Motor neuron (in vitro differentiated cells): ENCODE data around the gene MEF2B. TPM values are rescaled to one million over a fixed set of nuclear protein-coding genes. Genes with fewer than 3 reads are reported as not detected.
"Not testable (repeated sequence)": the region's sequence is repeated elsewhere in the genome, so short reads cannot be mapped to it uniquely, and the experiment has no call there.

Experiments used
- ATAC-seq, 8 experiments: fragments of 200-7000 bp; cut with Tn5 transposase; replicated peaks in 6 of 8; 2 replicates each; pipeline ENCODE4 v1.8.0; 2021; ENCODE audit warnings: mild to moderate bottlenecking in 8 of 8, moderate library complexity in 8 of 8
- H3K27ac ChIP-seq, 2 donors: fragments of 250-450 bp; sonication (Bioruptor Pico); 2 replicates each; pipeline ENCODE4 v1.9.0; 2021; ENCODE audit warnings: antibody characterized with exemption in 2 of 2, mild to moderate bottlenecking in 2 of 2, moderate library complexity in 1 of 2
- H3K4me1 ChIP-seq, 2 donors: fragments of 250-450 bp; sonication (Bioruptor Pico); replicated peaks in 1 of 2; 2 replicates each; pipeline ENCODE4 v1.6.1; 2021; ENCODE audit warnings: antibody characterized with exemption in 2 of 2, mild to moderate bottlenecking in 2 of 2, moderate library complexity in 1 of 2
- H3K4me3 ChIP-seq, 5 donors: fragments of 250-450 bp; sonication (Bioruptor Pico); 2 replicates each; pipeline ENCODE4 v1.9.0; 2021; ENCODE audit warnings: antibody characterized with exemption in 5 of 5, mild to moderate bottlenecking in 5 of 5, moderate library complexity in 4 of 5
- WGBS, 10 experiments: fragments of 450-650 bp; shearing (Covaris generic); methylation state at CpG; one replicate each; pipeline ENCODE4 v1.0.0; 2022; 5-methylcytosine and 5-hydroxymethylcytosine counted together
- in situ Hi-C, 9 experiments: fragments of 400-800 bp; cut with MboI; loops; one replicate each; pipeline ENCODE4 v1.15.0; 2021; ENCODE audit warnings: low sequenced_read_pairs in 9 of 9, low pct_unique_long_range_greater_than_20kb in 2 of 9; ENCODE audit not compliant: unreplicated experiment in 9 of 9
- total RNA-seq, 8 experiments: library from RNA; unstranded; fragments of 300-600 nt; gene quantifications; 2 replicates each; pipeline versions ENCODE4 v1.2.3 to v1.2.4, GENCODE V29; 2022

The MEF2B gene
- total RNA-seq, 8 experiments from 2014 or later: 0.20 to 2.5 (median 0.66) TPM; not detected in 1

DNA sequence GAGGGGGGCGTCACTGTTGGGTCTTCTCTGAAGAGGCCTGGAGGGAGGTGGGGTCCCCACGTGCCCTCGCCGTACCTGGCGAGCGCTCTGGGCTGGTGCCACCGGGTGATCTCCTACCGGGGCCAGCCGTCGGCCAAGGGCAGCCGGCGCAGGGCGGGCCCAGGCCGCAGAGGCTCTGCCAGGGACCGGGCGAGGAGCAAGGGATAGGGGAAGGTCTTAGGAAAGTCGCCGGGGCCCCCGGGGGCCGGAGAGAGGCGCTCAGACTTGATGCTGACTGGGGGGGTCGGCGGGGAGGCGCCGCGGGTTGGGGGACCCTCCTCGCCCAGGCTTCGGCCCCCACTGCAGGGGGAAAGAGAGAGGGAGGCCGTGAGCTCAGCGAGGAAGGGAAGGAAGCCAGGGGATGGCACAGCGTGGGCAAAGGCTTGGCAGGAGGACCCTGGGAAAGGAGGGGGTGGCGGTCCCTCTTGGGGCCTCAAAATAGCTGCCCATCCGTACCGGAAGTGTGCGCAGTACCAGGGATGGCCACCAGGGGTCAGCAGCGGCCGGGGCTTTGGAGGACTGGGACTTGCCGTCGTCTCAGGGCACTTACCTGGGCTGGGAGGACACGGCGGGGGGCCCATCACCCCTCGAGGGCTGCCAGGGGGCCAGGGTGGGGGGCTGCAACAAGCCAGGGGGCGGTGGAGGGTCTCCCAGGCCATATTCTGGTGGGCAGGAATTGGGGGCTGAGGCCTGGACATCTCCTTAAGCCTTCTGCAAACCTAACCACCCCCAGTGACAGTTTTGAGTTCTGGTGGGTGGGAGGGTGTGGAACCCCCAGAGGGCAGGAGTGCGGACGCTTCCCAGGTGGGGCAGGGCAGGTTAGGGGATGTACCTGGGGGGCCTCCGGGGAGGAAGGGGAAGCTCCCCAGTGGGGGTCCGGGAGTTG, 24.1 kb downstream of the MEF2B start:
- no CpG with 5 or more reads among the region's 47 CpGs for WGBS, 10 experiments

GRCh38 chr19:19145281-19145680, 24.8 kb downstream of the MEF2B start:
- ATAC-seq: peak in 1 of 8 experiments; percentile 10
- H3K27ac ChIP-seq: no peak overlapping the region
- WGBS, 10 experiments: no CpG with 5 or more reads among the region's 17 CpGs
- in situ Hi-C loops: loop anchor here in 2 of 9 experiments (10.0 to 25.0 kb wide), 2 partner anchors 342 to 350 kb away; no protein-coding TSS in a partner anchor
- H3K4me1 ChIP-seq: no peaks in the 10 kb centered on the region
- H3K4me3 ChIP-seq: no peak overlapping the region

More for the DNA sequence above, 24.1 kb downstream of the MEF2B start:
- Histone ChIP-seq H3K27ac (no peak overlapping the region), H3K4me3 (no peak overlapping the region), H3K4me1 (no peaks in the 10 kb centered on the region)
- in situ Hi-C loops: loop anchor here in 2 of 9 experiments (10.0 to 25.0 kb wide), 2 partner anchors 341 to 349 kb away; no protein-coding TSS in a partner anchor
- ATAC-seq: peak; percentile 63 to 93 (median 74)

DNA sequence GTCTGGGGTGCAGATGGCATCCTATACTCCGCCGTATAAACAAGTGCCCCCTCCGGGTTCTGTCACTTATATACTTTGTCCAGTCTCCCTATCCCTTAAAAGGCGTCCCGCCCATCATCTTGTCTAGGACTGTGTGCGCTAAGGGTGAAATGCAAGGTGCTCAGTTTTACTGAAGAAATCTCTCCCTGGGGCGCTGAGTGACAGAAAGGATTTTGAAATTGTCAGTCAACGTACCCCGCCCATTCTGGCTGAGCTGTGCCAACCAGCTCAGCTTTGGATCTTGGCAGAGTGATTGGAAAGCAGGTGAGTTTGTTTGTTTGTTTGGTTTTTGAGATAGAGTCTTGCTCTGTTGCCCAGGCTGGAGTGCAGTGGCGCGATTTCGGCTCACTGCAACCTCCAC, 27.7 kb downstream of the MEF2B start:
- Histone ChIP-seq H3K4me1 (peaks cover 0 to 2% of the 10 kb centered on the region in 2 donors), H3K4me3 (no peak overlapping the region), H3K27ac (no peak overlapping the region)
- ATAC-seq: no peak
- WGBS, 10 experiments: 82 to 94% (median 91%) methylated on average over 2 to 7 of the region's 12 CpGs; no CpG with 5 or more reads in 4 of the 10 experiments
- in situ Hi-C loops: loop anchor here in 2 of 9 experiments (10.0 to 25.0 kb wide), 2 partner anchors 345 to 352 kb away; no protein-coding TSS in a partner anchor

GRCh38 chr19:19140476-19140875, 29.6 kb downstream of the MEF2B start:
- in situ Hi-C loops: loop anchor here in 2 of 9 experiments (10.0 to 25.0 kb wide), 2 partner anchors 347 to 354 kb away; no protein-coding TSS in a partner anchor
- H3K4me1 ChIP-seq: peaks cover 3 to 5% of the 10 kb centered on the region in 2 donors
- H3K4me3 ChIP-seq: no peak overlapping the region
- H3K27ac ChIP-seq: no peak overlapping the region
- no peak for ATAC-seq
- 13 to 100% (median 72%) methylated on average over 1 to 5 of the region's 5 CpGs; no CpG with 5 or more reads in 1 of the 10 experiments for WGBS, 10 experiments

GRCh38 chr19:19139876-19140229, 30.2 kb downstream of the MEF2B start:
- in situ Hi-C loops: loop anchor here in 2 of 9 experiments (10.0 to 25.0 kb wide), 2 partner anchors 347 to 355 kb away; no protein-coding TSS in a partner anchor
- Histone ChIP-seq H3K4me3 (no peak overlapping the region), H3K27ac (no peak overlapping the region), H3K4me1 (peaks cover 3 to 5% of the 10 kb centered on the region in 2 donors)
- no peak for ATAC-seq
- 0 to 86% (median 33%) methylated on average over 1 to 4 of the region's 5 CpGs; no CpG with 5 or more reads in 5 of the 10 experiments for WGBS, 10 experiments

GRCh38 chr19:19138109-19138981, 31.7 kb downstream of the MEF2B start, which contains the start of gene TMEM161A:
Gene TMEM161A, minus strand, starts transcription at chr19:19138478. Its CDS starts 50 bp downstream, at chr19:19138428.
- WGBS, 10 experiments: 0 to 100% (median 2%) methylated on average over 1 to 25 of the region's 42 CpGs; no CpG with 5 or more reads in 4 of the 10 experiments
- in situ Hi-C loops: loop anchor here in 1 of 9 experiments (25.0 kb wide), 1 partner anchor 349 kb away; no protein-coding TSS in a partner anchor
- peak within 1 kb of the TSS; percentile 56 to 98 (median 80) for H3K4me3 ChIP-seq
- peaks cover 3 to 5% of the 10 kb centered on the region in 2 donors for H3K4me1 ChIP-seq
- peak within 1 kb of the TSS; percentile 20 to 34 for H3K27ac ChIP-seq
- peak; percentile 98 to 100 (median 100) for ATAC-seq

- in situ Hi-C loops: loop anchor here in 1 of 9 experiments (25.0 kb wide), 1 partner anchor 350 kb away; no protein-coding TSS in a partner anchor
- Histone ChIP-seq H3K4me3 (peak overlapping the region; percentile 56 to 98 (median 80)), H3K27ac (peak overlapping the region in 1 of 2 donors; percentile 20), H3K4me1 (peaks cover 3 to 5% of the 10 kb centered on the region in 2 donors)
- WGBS, 10 experiments: 0 to 13% (median 0%) methylated on average over 1 to 11 of the region's 25 CpGs; no CpG with 5 or more reads in 5 of the 10 experiments
- ATAC-seq: peak; percentile 2 to 26 (median 6)
Measured at GRCh38 chr19:19137556-19138108, 32.4 kb downstream of the MEF2B start.

- H3K4me1 ChIP-seq, H3K27ac ChIP-seq, ATAC-seq, H3K4me3 ChIP-seq: not testable (repeated sequence)
- WGBS, 10 experiments: 0 to 92% (median 81%) methylated on average over 1 to 6 of the region's 6 CpGs; no CpG with 5 or more reads in 1 of the 10 experiments
- in situ Hi-C loops: loop anchor here in 1 of 9 experiments (25.0 kb wide), 1 partner anchor 352 kb away; no protein-coding TSS in a partner anchor
Measured at GRCh38 chr19:19135713-19136112, 34.4 kb downstream of the MEF2B start.

- 14 to 100% methylated on average over 1 to 7 of the region's 21 CpGs; no CpG with 5 or more reads in 8 of the 10 experiments for WGBS, 10 experiments
- in situ Hi-C loops: loop anchor here in 1 of 9 experiments (25.0 kb wide), 1 partner anchor 353 kb away; no protein-coding TSS in a partner anchor
- Histone ChIP-seq H3K4me1 (peaks cover 3 to 5% of the 10 kb centered on the region in 2 donors), H3K27ac (no peak overlapping the region), H3K4me3 (no peak overlapping the region)
- ATAC-seq: peak in 2 of 8 experiments; percentile 10 to 41
Measured at GRCh38 chr19:19134687-19135158, 35.3 kb downstream of the MEF2B start.

DNA sequence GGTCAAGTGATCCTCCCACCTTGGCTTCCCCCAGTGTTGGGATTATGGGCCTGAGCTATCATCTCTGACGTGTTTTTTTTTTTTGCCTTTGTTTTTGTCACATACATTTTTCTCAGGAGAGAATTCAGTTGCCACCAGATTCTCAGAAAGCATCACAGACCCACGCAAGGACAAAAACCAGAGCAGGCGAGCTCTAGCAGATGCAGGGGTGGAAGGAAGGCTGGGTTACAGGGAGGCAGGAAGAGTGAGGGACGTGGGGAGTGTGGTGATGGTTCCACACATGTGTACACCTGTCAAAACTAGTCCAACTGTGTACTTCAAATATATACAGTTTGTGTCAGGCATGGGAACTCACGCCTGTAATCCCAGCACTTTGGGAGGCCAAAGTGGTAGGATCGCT, 36.1 kb downstream of the MEF2B start:
- peaks cover 3 to 5% of the 10 kb centered on the region in 2 donors for H3K4me1 ChIP-seq
- no peak overlapping the region for H3K27ac ChIP-seq
- H3K4me3 ChIP-seq: no peak overlapping the region
- in situ Hi-C loops: loop anchor here in 1 of 9 experiments (25.0 kb wide), 1 partner anchor 353 kb away; no protein-coding TSS in a partner anchor
- 69 to 100% (median 100%) methylated on average over 1 to 6 of the region's 6 CpGs; no CpG with 5 or more reads in 1 of the 10 experiments for WGBS, 10 experiments
- no peak for ATAC-seq

DNA sequence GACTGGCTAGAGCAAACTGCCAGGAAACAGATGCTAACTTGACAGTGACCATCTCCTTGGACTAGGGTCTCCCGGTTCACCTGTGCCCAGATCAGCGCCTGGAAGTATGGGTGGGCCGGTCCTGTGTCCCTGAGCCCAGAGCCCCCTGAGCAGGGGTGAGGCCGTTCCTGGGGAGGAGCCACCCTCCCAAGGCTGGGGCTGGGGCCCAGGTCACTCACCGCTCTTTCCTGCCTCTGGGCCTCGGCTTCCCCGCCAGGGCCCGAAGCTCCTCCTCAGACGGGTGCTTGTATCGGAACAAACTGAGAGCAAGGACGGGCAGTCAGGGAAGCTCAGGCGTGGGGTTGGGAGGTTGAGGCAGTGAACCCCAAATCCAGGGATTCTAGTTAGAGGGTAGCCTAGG, 37.2 kb downstream of the MEF2B start:
- Histone ChIP-seq H3K4me3 (no peak overlapping the region), H3K27ac (no peak overlapping the region), H3K4me1 (peaks cover 3 to 5% of the 10 kb centered on the region in 2 donors)
- WGBS, 10 experiments: 75 to 100% (median 90%) methylated on average over 1 to 4 of the region's 12 CpGs; no CpG with 5 or more reads in 7 of the 10 experiments
- ATAC-seq: no peak
- in situ Hi-C loops: loop anchor here in 1 of 9 experiments (25.0 kb wide), 1 partner anchor 354 kb away; no protein-coding TSS in a partner anchor
